ENCODE results near the gene CDKL2.
"Not testable (repeated sequence)": the region's sequence is repeated elsewhere in the genome, so short reads cannot be mapped to it uniquely, and the experiment has no call there.

The CDKL2 gene

GRCh38 chr4:75552452-75552851 lies 77.9 kb downstream of the CDKL2 start:
- no peak for DNase-seq (ENCODE audit: low spot score)

GRCh38 chr4:75549019-75549418 lies 81.3 kb downstream of the CDKL2 start:
- DNase-seq (ENCODE audit: low spot score) = no peak

GRCh38 chr4:75547647-75548387 lies 82.5 kb downstream of the CDKL2 start:
- DNase-seq (ENCODE audit: low spot score) = no peak

GRCh38 chr4:75545526-75545925 lies 84.8 kb downstream of the CDKL2 start:
- no peak for DNase-seq (ENCODE audit: low spot score)

- no peak for DNase-seq (ENCODE audit: low spot score)
Measured at GRCh38 chr4:75544870-75545269, 85.5 kb downstream of the CDKL2 start.

- DNase-seq (ENCODE audit: low spot score) = not testable (repeated sequence)
Measured at GRCh38 chr4:75544220-75544619, 86.1 kb downstream of the CDKL2 start.

GRCh38 chr4:75542824-75543223 lies 87.5 kb downstream of the CDKL2 start:
- no peak for DNase-seq (ENCODE audit: low spot score)

GRCh38 chr4:75537308-75537707 lies 93.0 kb downstream of the CDKL2 start:
- DNase-seq (ENCODE audit: low spot score) = not testable (repeated sequence)

GRCh38 chr4:75533926-75534325 lies 96.4 kb downstream of the CDKL2 start:
- not testable (repeated sequence) for DNase-seq (ENCODE audit: low spot score)

GRCh38 chr4:75533339-75533887 lies 96.9 kb downstream of the CDKL2 start:
- DNase-seq (ENCODE audit: low spot score) = not testable (repeated sequence)

- DNase-seq (ENCODE audit: low spot score) = not testable (repeated sequence)
Measured at GRCh38 chr4:75531536-75532143, 98.7 kb downstream of the CDKL2 start.

GRCh38 chr4:75530556-75531322 lies 99.6 kb downstream of the CDKL2 start:
- DNase-seq (ENCODE audit: low spot score) = no peak
